Activated CD8-positive, alpha-beta memory T cell treated with anti-CD3 and anti-CD28 coated beads for 24 hours (primary cell): ENCODE measurements around the gene CTNNA3.

ENCODE experiments used
- DNase-seq: peaks from one replicate; pipeline ENCODE4 v3.0.0-alpha.2; 2020

The CTNNA3 gene

GRCh38 chr10:66999762-67000545 is 696.0 kb downstream of the CTNNA3 start:
- DNase-seq = no peak

- DNase-seq = no peak
Measured at GRCh38 chr10:66996996-66997395, 699.0 kb downstream of the CTNNA3 start.

- no peak for DNase-seq
Measured at GRCh38 chr10:66990143-66990830, 705.7 kb downstream of the CTNNA3 start.

DNA sequence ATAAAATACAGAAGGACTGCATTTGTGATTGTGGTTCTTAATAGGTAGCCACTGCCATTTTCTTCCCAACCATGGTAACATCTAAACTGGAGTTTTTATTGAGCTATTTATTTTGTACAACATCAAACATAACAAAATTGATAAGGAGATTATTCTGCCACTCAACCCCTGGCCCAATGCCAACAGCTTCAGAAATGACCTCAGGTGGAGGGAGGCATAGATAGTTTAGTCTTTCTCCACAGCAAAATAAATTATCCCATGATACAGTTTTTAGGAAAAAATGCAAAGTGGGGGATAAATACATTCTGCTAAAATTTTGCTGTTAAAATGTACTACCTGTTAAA is 712.5 kb downstream of the CTNNA3 start:
- DNase-seq = no peak

DNA sequence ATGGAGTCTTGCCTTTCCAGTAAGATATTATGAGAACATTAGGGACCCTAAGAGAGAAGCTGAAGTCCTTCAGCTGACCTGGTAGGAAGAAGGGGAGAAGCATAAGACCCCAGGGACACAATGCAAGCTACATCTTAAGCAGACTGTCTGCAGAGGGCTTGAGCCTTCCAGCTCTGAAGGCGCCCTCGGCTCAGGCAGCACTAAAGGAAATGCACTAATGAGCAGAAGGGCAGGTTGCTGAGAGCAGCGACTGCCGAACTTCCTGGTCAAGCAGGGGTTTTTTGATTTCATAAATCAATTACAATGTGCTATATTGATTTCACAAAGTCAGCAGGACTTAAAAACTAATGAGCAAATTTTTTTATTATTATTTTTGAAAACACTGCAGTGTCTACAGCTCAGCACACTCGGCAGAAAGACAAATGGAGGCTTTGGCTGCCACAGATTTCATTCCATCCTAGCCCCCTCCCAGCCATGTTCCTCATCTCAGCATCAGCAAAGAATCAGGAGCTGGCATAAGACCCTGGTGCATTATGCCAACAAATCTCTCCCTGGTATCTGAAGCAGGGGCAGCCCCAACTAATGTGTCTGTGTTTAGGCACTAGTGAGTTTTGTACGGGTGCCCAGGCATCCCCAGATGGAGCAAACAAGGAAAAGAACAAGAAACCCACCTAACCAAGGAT is 713.1 kb downstream of the CTNNA3 start:
- DNase-seq = no peak

- no peak for DNase-seq
Measured at GRCh38 chr10:66982053-66982420, 714.0 kb downstream of the CTNNA3 start.

DNA sequence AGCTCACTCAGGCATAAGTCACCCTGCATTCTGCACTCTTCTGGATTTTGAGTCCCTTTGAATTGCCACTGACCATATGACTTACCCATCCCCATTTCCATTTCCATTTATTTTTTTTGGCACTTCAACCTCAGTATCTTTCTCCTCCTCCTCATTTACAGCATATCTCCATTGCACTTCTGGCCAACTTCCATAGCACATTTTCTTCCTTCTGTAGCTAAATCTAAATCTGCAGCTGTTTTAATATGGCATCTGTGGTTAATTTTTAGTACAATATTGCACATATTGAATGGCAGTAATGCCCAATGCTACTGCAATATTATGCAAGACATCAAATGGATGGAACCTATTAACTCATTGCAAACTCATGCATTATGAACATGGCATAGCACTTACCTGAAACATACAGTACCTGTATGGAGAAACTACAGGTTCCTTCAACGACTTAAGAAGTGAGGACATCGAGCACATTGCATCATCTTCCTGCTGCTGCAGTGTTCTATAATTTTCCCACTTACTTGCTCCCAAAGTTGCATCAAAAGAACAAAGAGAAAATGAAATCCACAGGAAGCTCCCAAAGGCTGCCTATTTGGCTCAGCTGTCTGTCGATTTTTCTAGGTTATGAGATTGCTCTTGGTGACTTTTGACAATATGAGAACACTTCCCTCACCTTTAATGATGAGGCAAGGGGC is 714.5 kb downstream of the CTNNA3 start:
- no peak for DNase-seq

GRCh38 chr10:66980246-66980815 is 715.7 kb downstream of the CTNNA3 start:
- DNase-seq = no peak

DNA sequence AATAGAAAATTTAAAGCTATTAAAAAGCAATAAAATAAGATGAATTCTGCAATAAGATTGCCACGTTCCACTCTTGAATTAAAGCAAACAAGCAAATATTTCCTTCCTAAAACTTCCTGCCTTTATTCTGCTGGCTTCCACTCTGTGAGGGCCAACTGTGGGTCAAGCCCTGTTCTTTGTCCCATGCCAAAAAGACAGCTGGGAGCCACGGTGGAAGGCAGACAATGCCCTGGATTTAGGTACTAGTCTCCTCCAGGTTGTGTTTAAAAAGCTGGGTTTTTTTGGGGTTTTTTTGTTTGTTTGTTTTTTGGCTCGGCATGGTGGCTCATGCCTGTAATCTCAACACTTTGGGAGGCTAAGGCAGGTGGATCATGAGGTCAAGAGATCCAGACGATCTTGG is 731.0 kb downstream of the CTNNA3 start:
- DNase-seq = no peak

DNA sequence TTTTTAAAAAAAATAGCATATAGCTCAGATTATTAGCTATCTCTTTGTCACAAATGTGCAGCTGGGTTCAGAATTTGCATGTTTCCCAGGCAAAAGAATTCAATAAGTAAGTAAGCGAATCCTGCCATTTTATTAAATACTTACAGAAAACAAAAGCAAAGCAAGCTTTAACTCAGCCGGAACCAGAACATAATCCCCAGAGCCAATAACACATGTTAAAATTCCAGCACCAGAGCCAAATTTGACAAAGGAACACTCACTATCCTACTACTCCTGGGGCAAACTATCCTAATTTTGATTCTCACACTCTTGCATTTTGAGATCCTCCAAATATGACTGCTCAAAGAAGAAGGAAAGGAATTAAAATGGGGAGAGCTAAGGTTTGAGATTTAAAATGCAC is 737.5 kb downstream of the CTNNA3 start:
- no peak for DNase-seq

DNA sequence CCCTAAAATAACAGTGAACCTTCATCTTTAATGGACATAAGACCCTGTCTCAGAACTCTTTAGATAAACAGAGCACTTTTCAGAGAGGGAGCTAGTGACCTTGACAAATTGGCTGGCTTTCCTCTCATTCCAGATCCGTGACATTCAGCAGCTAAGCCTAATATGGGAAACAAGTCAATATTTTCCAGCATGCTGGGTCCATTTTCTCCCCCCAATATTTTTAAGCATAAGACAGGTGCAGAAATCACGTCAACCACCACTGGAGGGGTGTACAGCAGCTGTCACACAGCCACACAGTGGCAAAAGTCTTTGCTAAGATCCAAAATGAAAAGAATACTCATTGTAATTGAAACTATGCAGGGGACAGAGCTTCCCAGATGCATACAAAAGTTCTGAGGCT is 744.1 kb downstream of the CTNNA3 start:
- DNase-seq = no peak

- DNase-seq = no peak
Measured at GRCh38 chr10:66943590-66943989, 752.4 kb downstream of the CTNNA3 start.

DNA sequence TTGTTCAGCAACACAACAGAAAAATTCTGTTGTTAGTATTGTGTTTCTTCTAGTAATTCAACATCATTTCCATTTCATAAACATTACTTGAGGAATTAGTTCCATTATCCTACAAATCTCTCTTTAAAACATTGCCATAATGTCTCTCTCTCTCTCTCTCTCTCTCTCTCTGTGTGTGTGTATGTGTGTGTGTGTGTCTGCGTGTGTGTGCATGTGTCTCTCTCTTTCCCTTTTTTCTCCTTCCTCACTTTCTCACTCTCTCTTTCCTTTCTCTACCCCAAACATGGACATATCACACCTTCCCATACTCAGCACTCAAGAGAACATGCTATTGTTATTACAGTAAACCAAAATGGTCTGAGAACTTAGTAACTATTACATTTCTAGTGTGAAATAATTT is 753.6 kb downstream of the CTNNA3 start:
- no peak for DNase-seq

- no peak for DNase-seq
Measured at GRCh38 chr10:66941491-66941890, 754.5 kb downstream of the CTNNA3 start.

DNA sequence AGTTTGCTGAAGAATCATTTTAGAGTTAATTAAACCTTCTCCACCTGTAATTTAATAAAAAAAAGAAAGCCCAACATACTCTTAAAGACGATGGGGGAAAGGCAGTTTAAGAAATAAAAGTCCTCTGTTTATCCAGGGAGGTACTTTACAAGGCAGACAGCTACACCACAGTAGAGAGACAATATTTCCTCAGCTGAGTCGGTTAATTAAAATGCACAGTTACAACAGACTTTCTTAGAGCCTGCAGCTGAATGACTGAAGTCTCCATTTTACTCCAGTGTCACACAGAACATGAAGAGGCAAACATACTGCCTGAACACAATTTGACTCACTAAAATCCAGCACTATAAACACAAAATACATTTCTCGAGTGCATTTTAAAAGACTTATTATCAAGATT is 755.0 kb downstream of the CTNNA3 start:
- no peak for DNase-seq

- no peak for DNase-seq
Measured at GRCh38 chr10:66934711-66935110, 761.3 kb downstream of the CTNNA3 start.

DNA sequence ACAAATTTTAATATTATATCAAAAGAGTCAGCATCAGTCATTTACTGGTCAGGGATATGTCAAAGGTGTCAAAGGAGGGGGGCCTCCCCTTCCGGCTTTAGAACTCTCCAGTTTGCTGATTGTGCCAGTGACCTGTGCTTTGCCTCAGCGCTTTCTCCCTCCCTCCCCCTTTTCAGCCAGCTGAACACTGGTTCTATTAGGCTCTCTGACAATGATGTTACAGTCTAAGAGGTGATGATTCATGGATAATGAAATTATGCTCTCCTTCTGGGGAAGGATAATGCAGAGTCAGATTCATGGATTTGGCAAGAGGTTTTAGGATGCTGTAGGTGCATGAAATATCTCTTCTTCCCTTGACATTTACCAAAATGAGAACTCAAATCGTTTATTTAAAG is 764.0 kb downstream of the CTNNA3 start:
- no peak for DNase-seq

DNA sequence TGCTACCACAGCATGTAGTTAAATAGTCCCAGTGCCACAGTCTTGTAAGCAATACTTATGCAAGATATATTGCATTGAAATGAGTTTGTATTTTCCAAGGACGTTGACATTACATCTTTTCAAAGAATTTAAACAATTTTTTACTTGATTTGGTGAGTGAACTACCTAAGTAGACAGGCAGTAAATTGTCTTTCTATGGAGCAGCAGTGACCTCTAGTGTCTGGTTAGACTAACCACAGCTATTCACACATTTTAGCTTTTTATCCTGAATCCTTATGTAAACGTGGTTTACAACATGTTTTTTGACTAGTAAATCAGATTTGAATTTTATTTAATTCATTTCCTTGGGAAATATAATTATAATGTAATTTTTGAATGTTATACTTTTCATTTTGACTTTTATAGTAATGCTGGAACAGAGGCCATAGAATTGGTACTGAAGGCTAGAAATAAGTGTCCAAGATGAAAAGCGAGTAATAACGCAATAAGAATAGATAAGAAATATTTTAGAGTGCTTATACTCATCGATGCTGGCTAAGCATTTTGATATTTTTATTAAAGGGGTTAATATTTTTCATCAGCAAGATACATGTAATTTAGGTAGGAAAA is 764.6 kb downstream of the CTNNA3 start:
- no peak for DNase-seq

DNA sequence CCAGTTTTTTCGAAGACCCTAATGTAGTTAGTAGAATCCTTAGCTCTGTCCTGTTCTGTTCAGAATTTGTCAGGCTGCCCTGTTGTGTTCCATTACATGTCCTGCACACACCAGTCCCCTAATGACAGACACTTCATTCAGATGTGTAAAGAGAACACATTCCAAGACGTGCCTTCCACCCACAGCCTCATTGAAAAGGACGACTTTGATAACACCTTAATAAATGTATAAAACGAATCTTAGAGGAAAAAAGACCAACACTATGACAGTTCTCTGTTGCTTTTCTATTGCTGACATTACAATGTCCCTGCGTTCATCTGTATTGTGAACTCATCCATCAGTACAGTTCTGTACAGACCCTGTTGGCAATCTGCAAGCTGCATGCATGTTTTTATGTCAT is 766.6 kb downstream of the CTNNA3 start:
- no peak for DNase-seq

DNA sequence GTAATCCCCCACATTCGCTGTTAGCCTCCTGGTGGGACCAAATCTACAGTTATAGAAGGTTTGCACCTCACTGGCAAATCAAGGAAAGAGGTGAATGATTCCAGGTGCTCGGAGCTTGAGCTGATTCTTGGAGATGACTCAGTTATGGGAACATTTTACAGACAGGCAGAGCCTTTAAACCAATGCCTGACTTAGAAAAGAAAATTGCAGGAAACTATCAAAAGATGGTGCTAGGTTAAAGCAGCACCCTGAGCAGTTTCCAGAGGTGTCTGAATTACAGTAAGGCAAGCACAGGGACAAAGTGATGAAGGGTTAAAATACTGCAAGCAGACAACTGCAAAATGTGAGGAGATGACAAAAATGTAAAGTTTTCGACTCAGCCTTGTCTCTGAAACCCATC is 767.2 kb downstream of the CTNNA3 start:
- no peak for DNase-seq

GRCh38 chr10:66927971-66928770 is 767.8 kb downstream of the CTNNA3 start:
- no peak for DNase-seq
